ENCODE results near the gene LCE1E.

Gene LCE1E

GRCh38 chr1:152777510-152778137 lies 8.4 kb upstream of the LCE1E start:
- DNase-seq (ENCODE audit: low read depth), result peak; percentile 47

DNA sequence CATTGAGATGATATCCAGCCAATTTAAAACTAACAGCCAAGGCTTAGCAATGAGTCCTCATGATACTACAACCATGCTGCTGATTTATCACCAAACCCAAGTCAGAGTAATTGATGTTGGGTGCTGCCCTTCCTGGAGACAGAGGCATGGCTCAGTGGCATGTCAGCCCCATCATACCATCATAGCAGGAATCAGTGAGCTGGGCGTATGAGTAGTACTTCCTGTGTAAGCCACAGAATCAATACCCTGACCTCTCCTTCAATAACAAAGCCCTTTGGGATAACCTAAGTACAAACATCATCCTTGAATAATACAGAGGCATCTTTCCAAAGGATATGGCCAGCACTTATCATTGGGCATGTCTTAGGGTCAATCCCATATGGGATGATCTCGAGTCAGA lies 3.0 kb upstream of the LCE1E start:
- DNase-seq (ENCODE audit: low read depth), result peak; percentile 76

DNA sequence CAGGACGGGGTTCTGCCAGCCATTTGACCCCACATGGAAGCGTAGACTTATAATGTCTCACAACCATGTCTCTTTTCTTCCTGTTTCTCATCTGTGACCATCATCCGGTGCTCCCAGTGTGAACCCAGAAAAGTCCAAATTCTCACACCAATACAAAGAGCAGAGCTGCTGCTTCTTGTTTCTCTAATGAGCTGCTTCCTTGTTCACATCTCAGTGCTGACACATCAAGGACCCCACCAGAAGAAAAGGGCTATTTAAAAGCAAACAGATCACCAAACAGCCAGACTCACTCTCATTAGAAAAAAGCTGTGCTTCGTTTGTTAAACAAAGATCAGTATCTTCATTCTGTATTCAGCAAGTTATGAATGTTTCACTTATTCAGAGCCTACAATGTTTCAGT lies 9.6 kb downstream of the LCE1E start:
- DNase-seq (ENCODE audit: low read depth), result no peak

DNA sequence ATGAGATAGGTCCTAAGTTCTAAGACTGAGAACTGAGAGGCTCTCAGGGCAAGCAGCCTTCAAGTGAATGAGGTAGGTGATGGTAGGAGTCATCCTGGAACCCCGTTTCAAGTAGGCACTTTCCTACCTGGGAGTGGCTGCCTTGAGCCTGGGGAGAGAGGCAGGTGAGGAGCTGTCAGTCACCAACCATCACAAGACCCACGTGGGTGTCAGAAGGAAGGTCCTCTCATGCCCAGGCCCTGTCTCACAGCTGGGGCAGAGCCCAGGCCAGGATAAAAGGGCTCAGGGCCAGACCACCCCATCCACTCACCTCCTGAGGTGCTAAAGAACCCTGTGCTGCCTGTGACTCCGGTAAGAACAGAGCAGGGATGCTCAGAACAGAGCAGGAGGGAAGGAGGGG lies 10.4 kb downstream of the LCE1E start, which contains the start of gene LCE1D:
Gene LCE1D, plus strand, starts transcription at position 301 of the 400 bp plus-strand sequence. CDS start 1,074 bp downstream, outside the sequence.
- DNase-seq (ENCODE audit: low read depth), result no peak

GRCh38 chr1:152801333-152801732 lies 15.3 kb downstream of the LCE1E start:
- no peak for DNase-seq (ENCODE audit: low read depth)

DNA sequence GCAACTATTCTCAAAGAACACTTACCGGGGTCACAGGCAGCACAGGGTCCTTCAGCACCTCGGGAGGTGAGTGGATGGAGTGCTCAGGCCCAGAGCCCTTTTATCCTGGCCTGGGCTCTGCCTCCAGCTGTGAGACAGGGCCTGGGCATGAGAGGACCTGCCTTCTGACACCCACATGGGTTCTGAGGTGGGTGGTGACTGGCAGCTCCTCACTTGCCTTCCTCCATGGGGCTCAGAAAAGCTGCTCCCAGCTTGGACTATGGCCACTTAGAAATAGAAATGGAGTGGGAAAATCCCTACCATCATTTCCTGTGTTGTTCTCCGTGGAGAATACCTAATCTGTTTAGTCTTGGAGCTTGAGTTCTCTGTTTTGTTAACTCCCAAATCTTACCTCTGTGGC lies 20.5 kb downstream of the LCE1E start, which contains the start of gene LCE1C:
Gene LCE1C, minus strand, starts transcription at position 76 of the 400 bp plus-strand sequence. CDS start 1,173 bp downstream, outside the sequence.
- DNase-seq (ENCODE audit: low read depth), result no peak

DNA sequence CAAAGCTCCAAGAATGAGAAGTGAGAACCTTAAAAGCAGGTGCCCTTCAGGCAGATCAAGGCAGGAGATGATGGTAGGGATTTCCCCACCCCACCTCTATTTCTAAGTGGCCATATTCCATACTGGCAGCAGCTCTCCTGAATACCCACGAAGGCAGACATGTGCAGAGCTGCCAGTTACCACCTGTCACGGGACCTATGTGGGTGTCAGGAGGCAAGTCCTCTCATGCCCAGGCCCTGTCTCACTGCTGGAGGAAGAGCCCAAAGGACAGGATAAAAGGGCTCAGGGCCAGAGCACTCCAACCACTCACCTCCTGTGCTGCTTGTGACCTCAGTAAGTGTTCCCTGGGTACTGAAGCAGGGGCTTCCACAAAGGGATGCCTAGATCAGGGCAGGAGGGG lies 25.0 kb downstream of the LCE1E start:
- DNase-seq (ENCODE audit: low read depth), result no peak

- DNase-seq (ENCODE audit: low read depth), result no peak
These were observed 25.6 kb downstream of the LCE1E start, which contains the start of gene LCE1B for GRCh38 chr1:152811671-152812070. TSS of gene LCE1B (plus strand) at chr1:152811971. CDS start at chr1:152812447, 476 bp downstream.

DNA sequence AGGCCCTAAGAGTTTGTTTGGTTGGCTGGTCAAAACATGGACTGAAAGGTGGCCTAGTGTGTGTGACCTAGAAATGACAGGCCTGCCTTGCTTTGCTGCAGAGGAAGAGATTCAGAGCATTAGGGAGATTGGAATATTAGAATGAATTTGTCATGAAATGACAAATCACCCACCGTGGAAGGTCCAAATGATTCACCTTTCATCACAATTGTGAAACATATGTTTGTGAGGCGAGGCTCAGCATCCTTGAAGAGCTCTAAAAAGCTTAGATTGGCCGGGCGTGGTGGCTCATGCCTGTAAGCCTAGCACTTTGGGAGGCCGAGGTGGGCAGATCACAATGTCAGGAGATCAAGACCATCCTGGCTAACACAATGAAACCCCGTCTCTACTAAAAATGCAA lies 31.3 kb downstream of the LCE1E start:
- peak; percentile 70 for DNase-seq (ENCODE audit: low read depth)

GRCh38 chr1:152823294-152823693 lies 37.2 kb downstream of the LCE1E start:
- no peak for DNase-seq (ENCODE audit: low read depth)

GRCh38 chr1:152824964-152825363 lies 38.9 kb downstream of the LCE1E start:
- no peak for DNase-seq (ENCODE audit: low read depth)

GRCh38 chr1:152827173-152827572 lies 41.1 kb downstream of the LCE1E start, which contains the start of gene LCE1A:
TSS of gene LCE1A (plus strand) at chr1:152827473. CDS start at chr1:152827473, 0 bp downstream.
- DNase-seq (ENCODE audit: low read depth), result no peak

GRCh38 chr1:152836870-152837269 lies 50.8 kb downstream of the LCE1E start:
- peak; percentile 9 for DNase-seq (ENCODE audit: low read depth)
